ENCODE results near the gene SNPH.

SNPH gene

GRCh38 chr20:1305712-1306111 is 39.6 kb downstream of the SNPH start:
- no peak overlapping the region for H3K4me3 ChIP-seq (ENCODE audit: control insufficient read depth, low read depth, low read length)
- DNase-seq (ENCODE audit: low read depth) = no peak
- TF ChIP-seq, protein P1, sequence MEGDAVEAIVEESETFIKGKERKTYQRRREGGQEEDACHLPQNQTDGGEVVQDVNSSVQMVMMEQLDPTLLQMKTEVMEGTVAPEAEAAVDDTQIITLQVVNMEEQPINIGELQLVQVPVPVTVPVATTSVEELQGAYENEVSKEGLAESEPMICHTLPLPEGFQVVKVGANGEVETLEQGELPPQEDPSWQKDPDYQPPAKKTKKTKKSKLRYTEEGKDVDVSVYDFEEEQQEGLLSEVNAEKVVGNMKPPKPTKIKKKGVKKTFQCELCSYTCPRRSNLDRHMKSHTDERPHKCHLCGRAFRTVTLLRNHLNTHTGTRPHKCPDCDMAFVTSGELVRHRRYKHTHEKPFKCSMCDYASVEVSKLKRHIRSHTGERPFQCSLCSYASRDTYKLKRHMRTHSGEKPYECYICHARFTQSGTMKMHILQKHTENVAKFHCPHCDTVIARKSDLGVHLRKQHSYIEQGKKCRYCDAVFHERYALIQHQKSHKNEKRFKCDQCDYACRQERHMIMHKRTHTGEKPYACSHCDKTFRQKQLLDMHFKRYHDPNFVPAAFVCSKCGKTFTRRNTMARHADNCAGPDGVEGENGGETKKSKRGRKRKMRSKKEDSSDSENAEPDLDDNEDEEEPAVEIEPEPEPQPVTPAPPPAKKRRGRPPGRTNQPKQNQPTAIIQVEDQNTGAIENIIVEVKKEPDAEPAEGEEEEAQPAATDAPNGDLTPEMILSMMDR (IDR thresholded peaks at IDR 0.05; ENCODE audit: control insufficient read depth, insufficient read depth, low read depth, low read length, missing control alignments) = no peak

DNA sequence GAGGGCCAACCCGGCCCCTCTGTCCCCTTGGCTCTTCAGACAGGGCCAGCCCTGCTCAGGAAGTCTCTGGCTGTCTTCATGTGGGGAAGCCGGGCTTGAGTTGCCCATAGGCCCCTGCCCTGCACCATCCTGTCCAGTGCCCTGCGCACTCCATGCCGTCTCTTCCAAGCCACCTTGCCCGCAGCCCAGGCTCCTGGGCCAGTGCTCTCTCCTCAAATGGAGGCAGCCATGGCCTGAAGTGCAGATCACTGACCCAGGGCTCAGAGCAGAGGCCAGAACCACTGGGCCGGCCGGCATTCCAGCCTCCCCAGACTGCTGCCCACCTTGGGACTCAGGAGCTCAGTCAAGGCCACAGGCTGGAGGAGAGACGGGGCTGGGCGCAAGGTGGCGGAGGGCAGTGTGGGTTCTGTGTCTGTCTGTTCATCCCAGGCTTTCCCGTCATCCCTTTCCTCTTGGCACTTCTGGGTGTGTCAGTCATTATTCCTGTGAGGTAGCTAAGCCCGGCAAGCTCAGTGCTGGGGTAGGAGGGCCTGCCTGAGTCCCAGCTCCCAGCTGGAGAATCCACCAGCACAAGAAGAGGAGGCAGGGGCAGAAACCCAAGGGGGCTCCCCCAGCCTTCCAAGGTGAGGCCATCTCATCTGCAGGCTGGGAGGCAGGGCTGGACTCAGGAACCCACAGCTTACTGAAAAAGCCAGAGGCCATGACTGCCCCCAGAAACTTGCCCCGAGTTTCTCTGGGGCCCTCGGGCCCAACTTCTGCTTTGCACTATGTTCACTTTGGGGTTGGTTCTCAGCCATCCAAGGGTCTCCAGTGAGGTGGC is 40.4 kb downstream of the SNPH start:
- DNase-seq (ENCODE audit: low read depth) = no peak
- H3K4me3 ChIP-seq (ENCODE audit: control insufficient read depth, low read depth, low read length) = no peak overlapping the region
- TF ChIP-seq, protein P1 (IDR thresholded peaks at IDR 0.05; ENCODE audit: control insufficient read depth, insufficient read depth, low read depth, low read length, missing control alignments) = no peak

- TF ChIP-seq, protein P1 (IDR thresholded peaks at IDR 0.05; ENCODE audit: control insufficient read depth, insufficient read depth, low read depth, low read length, missing control alignments) = no peak
- no peak overlapping the region for H3K4me3 ChIP-seq (ENCODE audit: control insufficient read depth, low read depth, low read length)
- DNase-seq (ENCODE audit: low read depth) = no peak
Observed at GRCh38 chr20:1307171-1307570, 41.1 kb downstream of the SNPH start.

DNA sequence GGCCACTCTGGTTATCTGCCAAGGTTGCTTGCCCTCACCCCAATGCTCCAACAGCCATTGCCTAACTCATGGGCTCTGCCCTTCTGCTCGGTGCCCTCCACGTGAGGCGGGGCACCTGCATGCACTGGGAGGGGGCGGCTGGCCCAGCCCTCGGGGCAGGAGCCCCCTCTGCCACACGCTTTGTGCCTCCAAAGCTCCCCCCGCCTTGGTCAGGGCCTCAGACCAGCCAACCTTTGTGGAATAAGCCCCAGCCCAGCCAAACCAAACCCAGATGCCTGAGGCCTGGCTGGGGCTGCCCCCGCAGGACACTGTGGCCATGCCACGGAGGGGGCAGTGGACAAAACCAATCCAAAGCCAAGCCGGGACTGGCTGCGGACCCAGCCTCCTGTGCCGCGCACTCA is 41.5 kb downstream of the SNPH start:
- TF ChIP-seq, protein P1 (IDR thresholded peaks at IDR 0.05; ENCODE audit: control insufficient read depth, insufficient read depth, low read depth, low read length, missing control alignments) = no peak
- no peak for DNase-seq (ENCODE audit: low read depth)
- H3K4me3 ChIP-seq (ENCODE audit: control insufficient read depth, low read depth, low read length) = no peak overlapping the region

GRCh38 chr20:1308067-1308701 is 42.1 kb downstream of the SNPH start:
- no peak for DNase-seq (ENCODE audit: low read depth)
- TF ChIP-seq, protein P1 (IDR thresholded peaks at IDR 0.05; ENCODE audit: control insufficient read depth, insufficient read depth, low read depth, low read length, missing control alignments) = no peak
- H3K4me3 ChIP-seq (ENCODE audit: control insufficient read depth, low read depth, low read length) = no peak overlapping the region

DNA sequence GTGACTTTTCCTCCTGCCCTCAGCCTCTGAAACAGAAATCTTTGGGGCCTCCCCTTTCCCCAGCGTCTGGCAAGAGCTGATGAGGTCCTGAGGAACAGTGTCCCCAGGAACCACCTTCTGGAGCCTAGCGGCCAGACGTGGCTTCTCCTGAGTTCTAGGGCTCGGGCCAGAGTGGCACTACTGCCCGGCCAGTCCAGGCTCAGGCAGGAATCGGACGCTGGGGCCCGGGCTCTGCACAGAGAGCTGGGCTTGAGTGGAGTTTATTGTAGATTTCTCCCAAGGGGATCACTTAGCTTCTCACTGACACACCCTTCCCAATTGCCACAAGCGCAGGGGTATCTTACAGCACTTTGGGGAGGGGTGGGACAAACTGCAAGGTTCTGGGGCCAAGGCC is 42.6 kb downstream of the SNPH start:
- H3K4me3 ChIP-seq (ENCODE audit: control insufficient read depth, low read depth, low read length) = no peak overlapping the region
- TF ChIP-seq, protein P1 (IDR thresholded peaks at IDR 0.05; ENCODE audit: control insufficient read depth, insufficient read depth, low read depth, low read length, missing control alignments) = no peak
- DNase-seq (ENCODE audit: low read depth) = no peak

Measured in AG09309 (cell line).